H1 (cell line): ENCODE data around the gene ANKS1A. TPM values are rescaled to one million over a fixed set of nuclear protein-coding genes. Genes with fewer than 3 reads are reported as not detected.

ENCODE experiments used
- GTF2F1 ChIP-seq: IDR thresholded peaks from 2 replicates; pipeline ENCODE4 v1.6.1; 2012; ENCODE audit warnings: low read depth, low read length, improper control_type of control experiment, borderline replicate concordance
- NANOG ChIP-seq: IDR thresholded peaks from 2 replicates; pipeline ENCODE4 v1.6.1; 2011; ENCODE audit warnings: low read length, low read depth, mild to moderate bottlenecking, inconsistent platforms; ENCODE audit not compliant: insufficient read depth, poor library complexity, severe bottlenecking
- SIX5 ChIP-seq: IDR thresholded peaks from 2 replicates; pipeline ENCODE4 v1.6.1; 2011; ENCODE audit warnings: mild to moderate bottlenecking, low read depth, low read length
- polyA plus RNA-seq, 7 experiments: library from polyadenylated mRNA; depleted of rRNA in 3 of 7; stranded (reverse) in 5 of 7; unstranded in 2 of 7; fragments of >200 nt in 5 of 7; fragments of 200-250 nt in 2 of 7; gene quantifications; 1 replicate in 5 of 7; 2 replicates in 1 of 7; 4 replicates in 1 of 7; pipeline versions ENCODE4 v1.2.1 to v1.2.3, GENCODE V29; 2011 to 2013; ENCODE audit warnings: missing spikeins in 2 of 7, mixed read lengths in 2 of 7
- total RNA-seq: library from RNA; stranded (reverse); fragmentation: NEBNext Ultra II Directional; extraction: Animal tissue kit (Norgen Biotek cat#: 25700); gene quantifications from 2 replicates; pipeline ENCODE4 v1.2.1, GENCODE V29; 2021

The ANKS1A gene
- total and polyA plus RNA-seq, 2 of the 8 experiments (the other 6 are each of a cell fraction or from before 2014, with no cell fraction given): 9.8 to 30.9 TPM

- no peak for TF ChIP-seq SIX5
- TF ChIP-seq NANOG: no peak
- TF ChIP-seq GTF2F1: no peak
Measured at GRCh38 chr6:35072698-35073055, 183.6 kb downstream of the ANKS1A start (continued).
